MM.1S (cell line): ENCODE data around the gene LIPE.

Source experiments
- EZH2 ChIP-seq: fragments of 300-600 bp; sonication (generic); optimal IDR thresholded peaks from 2 replicates; pipeline ENCODE3; 2017; ENCODE audit warnings: low read depth, mild to moderate bottlenecking, antibody characterized with exemption, low read length, mixed read lengths
- EZH2phosphoT487 ChIP-seq: fragments of 300-600 bp; sonication (generic); IDR thresholded peaks from 2 replicates; pipeline ENCODE4 v1.6.1; 2018; ENCODE audit warnings: antibody characterized with exemption, low read length
- TF ChIP-seq, protein P1 (sequence below): fragments of 300-600 bp; sonication (generic); IDR thresholded peaks from 2 replicates; pipeline ENCODE4 v1.5.1; 2016; ENCODE audit warnings: antibody characterized with exemption, low read length, mixed read lengths

DNA sequence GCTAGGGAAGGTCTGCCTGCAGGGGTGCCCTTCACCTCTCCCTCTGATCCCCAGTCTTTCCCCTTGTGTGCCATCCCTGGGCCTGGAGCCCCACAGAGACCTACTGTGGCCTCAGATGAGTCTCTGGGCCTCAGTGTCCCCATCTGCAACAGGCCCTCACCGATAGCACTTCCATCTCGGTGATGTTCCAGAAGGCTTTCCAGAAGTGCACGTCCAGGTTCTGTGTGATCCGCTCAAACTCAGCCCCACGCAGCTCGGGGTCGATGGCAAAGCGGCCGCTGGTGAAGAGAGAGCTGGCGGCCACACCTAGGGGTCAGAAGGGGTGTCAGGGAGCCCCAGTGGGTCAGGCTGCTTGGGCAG lies 19.4 kb downstream of the LIPE start:
- TF ChIP-seq, protein P1, sequence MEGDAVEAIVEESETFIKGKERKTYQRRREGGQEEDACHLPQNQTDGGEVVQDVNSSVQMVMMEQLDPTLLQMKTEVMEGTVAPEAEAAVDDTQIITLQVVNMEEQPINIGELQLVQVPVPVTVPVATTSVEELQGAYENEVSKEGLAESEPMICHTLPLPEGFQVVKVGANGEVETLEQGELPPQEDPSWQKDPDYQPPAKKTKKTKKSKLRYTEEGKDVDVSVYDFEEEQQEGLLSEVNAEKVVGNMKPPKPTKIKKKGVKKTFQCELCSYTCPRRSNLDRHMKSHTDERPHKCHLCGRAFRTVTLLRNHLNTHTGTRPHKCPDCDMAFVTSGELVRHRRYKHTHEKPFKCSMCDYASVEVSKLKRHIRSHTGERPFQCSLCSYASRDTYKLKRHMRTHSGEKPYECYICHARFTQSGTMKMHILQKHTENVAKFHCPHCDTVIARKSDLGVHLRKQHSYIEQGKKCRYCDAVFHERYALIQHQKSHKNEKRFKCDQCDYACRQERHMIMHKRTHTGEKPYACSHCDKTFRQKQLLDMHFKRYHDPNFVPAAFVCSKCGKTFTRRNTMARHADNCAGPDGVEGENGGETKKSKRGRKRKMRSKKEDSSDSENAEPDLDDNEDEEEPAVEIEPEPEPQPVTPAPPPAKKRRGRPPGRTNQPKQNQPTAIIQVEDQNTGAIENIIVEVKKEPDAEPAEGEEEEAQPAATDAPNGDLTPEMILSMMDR, result no peak
- no peak for TF ChIP-seq EZH2phosphoT487
- TF ChIP-seq EZH2, result no peak
